HEK293 (cell line): ENCODE results near the gene DIS3L2.

Experiments used
- CTCF ChIA-PET: fragments of 350-600 bp; formaldehyde crosslinking; extraction: SDS; loops from one replicate; lab custom pipeline; 2021; ENCODE audit warnings: antibody characterized with exemption; lab: Yijun Ruan, JAX
- POLR2A ChIA-PET: fragments of 300-600 bp; formaldehyde crosslinking; extraction: SDS; loops from one replicate; lab custom pipeline; 2020; ENCODE audit warnings: antibody characterized with exemption, inconsistent platforms; lab: Yijun Ruan, JAX
- H3K27ac ChIP-seq: fragments of 200-500 bp; sonication (Bioruptor generic); 2 replicates; pipeline ENCODE4 v1.5.1; 2014; ENCODE audit warnings: low read depth, low read length, control low read depth, inconsistent platforms; ENCODE audit errors: extremely low read depth
- H3K36me3 ChIP-seq, 2 experiments: fragments of 200-500 bp in 1 of 2; sonication (Bioruptor generic) in 1 of 2; 1 replicate in 1 of 2; 2 replicates in 1 of 2; pipeline ENCODE4 v1.5.1; 2014 to 2017; ENCODE audit warnings: inconsistent platforms in 2 of 2, low read length in 2 of 2; ENCODE audit not compliant: control insufficient read depth in 2 of 2, insufficient read depth in 1 of 2
- H3K4me1 ChIP-seq: fragments of 200-500 bp; sonication (Bioruptor generic); 2 replicates; pipeline ENCODE4 v1.5.1; 2014; ENCODE audit warnings: mild to moderate bottlenecking, low read length, inconsistent platforms; ENCODE audit not compliant: control insufficient read depth, insufficient read depth
- H3K4me3 ChIP-seq: 2 replicates; pipeline ENCODE4 v1.5.1; 2011; ENCODE audit warnings: low read depth, mild to moderate bottlenecking, control low read depth, low read length, moderate library complexity
- H3K9me3 ChIP-seq: fragments of 200-500 bp; sonication (Bioruptor generic); 2 replicates; pipeline ENCODE4 v1.5.1; 2014; ENCODE audit warnings: low read depth, low read length, inconsistent platforms; ENCODE audit not compliant: control insufficient read depth, insufficient read depth
- GLI2 ChIP-seq: fragments of 450-650 bp; formaldehyde crosslinking; IDR thresholded peaks from 2 replicates; pipeline ENCODE4; 2017; ENCODE audit warnings: missing biosample characterization, missing genetic modification characterization, low read depth, borderline replicate concordance
- HOXA7 ChIP-seq: sonication (generic); formaldehyde crosslinking; IDR thresholded peaks from 2 replicates; pipeline ENCODE4 v1.8.1; 2022; ENCODE audit warnings: missing genetic modification reagents, borderline replicate concordance
- KLF9 ChIP-seq: fragments of 450-650 bp; formaldehyde crosslinking; IDR thresholded peaks from 2 replicates; pipeline ENCODE4 v1.5.1; 2016; ENCODE audit warnings: missing biosample characterization, missing genetic modification characterization, low read depth
- OVOL3 ChIP-seq: fragments of 450-650 bp; formaldehyde crosslinking; IDR thresholded peaks from 2 replicates; pipeline ENCODE4 v1.5.1; 2016; ENCODE audit warnings: missing biosample characterization, missing genetic modification characterization
- PRDM1 ChIP-seq: fragments of 450-650 bp; formaldehyde crosslinking; IDR thresholded peaks from 2 replicates; pipeline ENCODE4; 2016; ENCODE audit warnings: missing biosample characterization, missing genetic modification characterization
- SCRT2 ChIP-seq: fragments of 450-650 bp; formaldehyde crosslinking; IDR thresholded peaks from 2 replicates; pipeline ENCODE4 v1.5.1; 2016; ENCODE audit warnings: missing biosample characterization, missing genetic modification characterization
- SP2 ChIP-seq: fragments of 450-650 bp; formaldehyde crosslinking; IDR thresholded peaks from 2 replicates; pipeline ENCODE4 v1.5.1; 2016; ENCODE audit warnings: missing biosample characterization, missing genetic modification characterization
- TRIM28 ChIP-seq: IDR thresholded peaks from 2 replicates; pipeline ENCODE4 v1.6.1; 2011; ENCODE audit warnings: low read length, control low read depth, borderline replicate concordance
- ZBTB8A ChIP-seq: fragments of 450-650 bp; formaldehyde crosslinking; IDR thresholded peaks from 2 replicates; pipeline ENCODE4 v1.5.1; 2016; ENCODE audit warnings: missing biosample characterization, missing genetic modification characterization
- ZNF114 ChIP-seq: fragments of 450-650 bp; formaldehyde crosslinking; IDR thresholded peaks from 2 replicates; pipeline ENCODE4 v1.5.0; 2017; ENCODE audit warnings: missing biosample characterization, missing genetic modification characterization
- ZNF140 ChIP-seq: fragments of 450-650 bp; formaldehyde crosslinking; IDR thresholded peaks from 2 replicates; pipeline ENCODE4 v1.5.1; 2016; ENCODE audit warnings: missing biosample characterization, missing genetic modification characterization
- ZNF16 ChIP-seq: fragments of 450-650 bp; formaldehyde crosslinking; IDR thresholded peaks from 2 replicates; pipeline ENCODE4 v1.5.1; 2016; ENCODE audit warnings: low read depth, missing biosample characterization, missing genetic modification characterization
- ZNF169 ChIP-seq: fragments of 450-650 bp; formaldehyde crosslinking; IDR thresholded peaks from 2 replicates; pipeline ENCODE4 v1.5.1; 2016; ENCODE audit warnings: missing biosample characterization, missing genetic modification characterization
- ZNF416 ChIP-seq: fragments of 450-650 bp; formaldehyde crosslinking; IDR thresholded peaks from 2 replicates; pipeline ENCODE4 v1.5.1; 2016; ENCODE audit warnings: missing biosample characterization, missing genetic modification characterization
- ZNF48 ChIP-seq: fragments of 450-650 bp; formaldehyde crosslinking; IDR thresholded peaks from 2 replicates; pipeline ENCODE4 v1.5.1; 2016; ENCODE audit warnings: missing biosample characterization, missing genetic modification characterization
- ZNF600 ChIP-seq: fragments of 450-650 bp; formaldehyde crosslinking; IDR thresholded peaks from 2 replicates; pipeline ENCODE4 v1.5.1; 2016; ENCODE audit warnings: missing biosample characterization, missing genetic modification characterization
- ZNF629 ChIP-seq: fragments of 450-650 bp; formaldehyde crosslinking; IDR thresholded peaks from 2 replicates; pipeline ENCODE4 v1.5.1; 2017; ENCODE audit warnings: missing biosample characterization, missing genetic modification characterization
- ZNF777 ChIP-seq: fragments of 450-650 bp; formaldehyde crosslinking; IDR thresholded peaks from 2 replicates; pipeline ENCODE4 v1.5.1; 2017; ENCODE audit warnings: missing biosample characterization, missing genetic modification characterization, borderline replicate concordance
- TF ChIP-seq, protein P1 (sequence below): fragments of 450-650 bp; formaldehyde crosslinking; IDR thresholded peaks from 2 replicates; pipeline ENCODE4 v1.5.1; 2016; ENCODE audit warnings: missing biosample characterization, missing genetic modification characterization
- TF ChIP-seq, protein P2 (sequence below): fragments of 450-650 bp; formaldehyde crosslinking; conservative IDR thresholded peaks from 2 replicates; pipeline ENCODE4 v1.5.1; 2016; ENCODE audit warnings: low read depth, missing biosample characterization, missing genetic modification characterization
- TF ChIP-seq, protein P3 (sequence below): fragments of 450-650 bp; formaldehyde crosslinking; IDR thresholded peaks from 2 replicates; pipeline ENCODE4 v1.5.1; 2016; ENCODE audit warnings: missing biosample characterization, missing genetic modification characterization
- TF ChIP-seq, protein P4 (sequence below): fragments of 450-650 bp; formaldehyde crosslinking; IDR thresholded peaks from 2 replicates; pipeline ENCODE4 v1.5.1; 2016; ENCODE audit warnings: missing biosample characterization, missing genetic modification characterization
- TF ChIP-seq, protein P5 (sequence below): fragments of 450-650 bp; IDR thresholded peaks from 2 replicates; pipeline ENCODE4 v1.5.1; 2018; ENCODE audit warnings: missing biosample characterization, missing genetic modification characterization
- TF ChIP-seq, protein P6 (sequence below): fragments of 450-650 bp; formaldehyde crosslinking; IDR thresholded peaks from 2 replicates; pipeline ENCODE4 v1.5.1; 2016; ENCODE audit warnings: missing biosample characterization, missing genetic modification characterization

The DIS3L2 gene, protein sequence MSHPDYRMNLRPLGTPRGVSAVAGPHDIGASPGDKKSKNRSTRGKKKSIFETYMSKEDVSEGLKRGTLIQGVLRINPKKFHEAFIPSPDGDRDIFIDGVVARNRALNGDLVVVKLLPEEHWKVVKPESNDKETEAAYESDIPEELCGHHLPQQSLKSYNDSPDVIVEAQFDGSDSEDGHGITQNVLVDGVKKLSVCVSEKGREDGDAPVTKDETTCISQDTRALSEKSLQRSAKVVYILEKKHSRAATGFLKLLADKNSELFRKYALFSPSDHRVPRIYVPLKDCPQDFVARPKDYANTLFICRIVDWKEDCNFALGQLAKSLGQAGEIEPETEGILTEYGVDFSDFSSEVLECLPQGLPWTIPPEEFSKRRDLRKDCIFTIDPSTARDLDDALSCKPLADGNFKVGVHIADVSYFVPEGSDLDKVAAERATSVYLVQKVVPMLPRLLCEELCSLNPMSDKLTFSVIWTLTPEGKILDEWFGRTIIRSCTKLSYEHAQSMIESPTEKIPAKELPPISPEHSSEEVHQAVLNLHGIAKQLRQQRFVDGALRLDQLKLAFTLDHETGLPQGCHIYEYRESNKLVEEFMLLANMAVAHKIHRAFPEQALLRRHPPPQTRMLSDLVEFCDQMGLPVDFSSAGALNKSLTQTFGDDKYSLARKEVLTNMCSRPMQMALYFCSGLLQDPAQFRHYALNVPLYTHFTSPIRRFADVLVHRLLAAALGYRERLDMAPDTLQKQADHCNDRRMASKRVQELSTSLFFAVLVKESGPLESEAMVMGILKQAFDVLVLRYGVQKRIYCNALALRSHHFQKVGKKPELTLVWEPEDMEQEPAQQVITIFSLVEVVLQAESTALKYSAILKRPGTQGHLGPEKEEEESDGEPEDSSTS

DNA sequence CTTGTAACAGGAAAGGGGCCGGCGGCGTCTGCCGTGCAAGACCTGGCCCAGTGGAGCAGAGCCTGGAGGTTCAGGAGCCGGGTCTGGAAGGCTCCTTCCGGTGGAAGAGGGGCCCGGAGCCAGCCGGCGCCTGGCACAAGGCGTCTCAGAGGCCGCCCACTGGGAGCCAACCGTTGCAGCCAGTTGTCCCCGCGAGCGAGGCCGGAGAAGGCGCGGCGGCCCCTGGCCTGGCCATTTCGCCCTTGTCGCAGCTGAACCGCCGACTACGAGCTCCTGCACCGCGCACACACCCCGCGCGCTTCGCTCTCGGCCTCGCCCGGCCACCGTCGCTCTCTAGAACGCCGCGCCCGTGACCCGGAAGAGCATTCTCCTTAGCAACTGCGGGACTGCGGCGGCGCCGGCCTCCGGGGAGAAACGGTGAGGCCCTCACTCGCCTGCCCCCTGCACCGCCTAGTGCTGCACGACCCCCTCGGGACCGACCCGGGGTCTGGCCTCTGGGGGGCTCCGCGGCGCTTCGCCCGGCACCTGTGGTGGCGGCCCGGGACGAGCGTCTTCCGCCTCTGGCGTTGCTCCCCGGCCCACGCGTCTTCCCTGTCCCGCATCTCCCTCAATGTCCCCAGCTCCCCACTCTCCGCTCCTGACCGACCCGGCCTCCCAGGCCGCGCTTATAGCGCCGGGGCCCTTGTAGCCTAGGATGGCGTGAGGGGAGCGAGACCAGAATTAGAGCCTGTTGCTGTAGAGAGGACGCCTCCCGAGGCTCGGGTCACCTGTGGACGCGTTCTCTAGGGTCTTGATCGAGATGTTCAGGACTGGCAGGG is at the start of gene DIS3L2:
Gene DIS3L2, plus strand, starts transcription at position 365 of the 818 bp plus-strand sequence. CDS start 53,215 bp downstream, outside the sequence.
- Histone ChIP-seq H3K4me3 (peak within 1 kb of the TSS; percentile 77), H3K9me3 (no peaks in the 10 kb centered on the region), H3K4me1 (peaks cover 4% of the 10 kb centered on the region; the same call in 1 of the 2 replicates), H3K27ac (peak within 1 kb of the TSS; percentile 84), H3K36me3 (no peaks in the 10 kb centered on the region; a peak in 1 of 3 replicates)
- ChIA-PET POLR2A (interaction anchor here (0.6 to 1.4 kb wide), 7 partner anchors 13 to 253 kb away, joined by 3 to 6 read pairs (median 3); partner anchors contain the start of gene PTMA), CTCF (interaction anchor here (1.0 kb wide), 1 partner anchor 142 kb away, joined by 3 read pairs; no protein-coding TSS in a partner anchor)
- TF ChIP-seq ZNF600 (tag by site-specific recombination) (peak; percentile 95), PRDM1 (tag by site-specific recombination) (no peak), ZNF416 (tag by site-specific recombination) (no peak), ZNF16 (tag by site-specific recombination) (no peak), TRIM28 (no peak; the same call in 1 of the 2 replicates), GLI2 (tag by site-specific recombination) (no peak), KLF9 (tag by site-specific recombination) (peak; percentile 49; the same call in 1 of the 2 replicates), ZNF777 (tag by site-specific recombination) (no peak), OVOL3 (no peak), ZNF169 (tag by site-specific recombination) (no peak), ZNF114 (tag by site-specific recombination) (no peak), SP2 (peak; percentile 69), ZNF48 (tag by site-specific recombination) (no peak), ZBTB8A (tag by site-specific recombination) (peak; percentile 95), ZNF140 (tag by site-specific recombination) (no peak), HOXA7 (CRISPR knock-in tag) (no peak), SCRT2 (tag by site-specific recombination) (peak; percentile 97), ZNF629 (tag by site-specific recombination) (peak; percentile 43; the same call in 1 of the 2 replicates)
- TF ChIP-seq, protein P1, sequence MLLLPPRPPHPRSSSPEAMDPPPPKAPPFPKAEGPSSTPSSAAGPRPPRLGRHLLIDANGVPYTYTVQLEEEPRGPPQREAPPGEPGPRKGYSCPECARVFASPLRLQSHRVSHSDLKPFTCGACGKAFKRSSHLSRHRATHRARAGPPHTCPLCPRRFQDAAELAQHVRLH (tag by site-specific recombination), result 0 out of 2 replicates have a peak, but pooled peaks have one; percentile 75
- TF ChIP-seq, protein P2, sequence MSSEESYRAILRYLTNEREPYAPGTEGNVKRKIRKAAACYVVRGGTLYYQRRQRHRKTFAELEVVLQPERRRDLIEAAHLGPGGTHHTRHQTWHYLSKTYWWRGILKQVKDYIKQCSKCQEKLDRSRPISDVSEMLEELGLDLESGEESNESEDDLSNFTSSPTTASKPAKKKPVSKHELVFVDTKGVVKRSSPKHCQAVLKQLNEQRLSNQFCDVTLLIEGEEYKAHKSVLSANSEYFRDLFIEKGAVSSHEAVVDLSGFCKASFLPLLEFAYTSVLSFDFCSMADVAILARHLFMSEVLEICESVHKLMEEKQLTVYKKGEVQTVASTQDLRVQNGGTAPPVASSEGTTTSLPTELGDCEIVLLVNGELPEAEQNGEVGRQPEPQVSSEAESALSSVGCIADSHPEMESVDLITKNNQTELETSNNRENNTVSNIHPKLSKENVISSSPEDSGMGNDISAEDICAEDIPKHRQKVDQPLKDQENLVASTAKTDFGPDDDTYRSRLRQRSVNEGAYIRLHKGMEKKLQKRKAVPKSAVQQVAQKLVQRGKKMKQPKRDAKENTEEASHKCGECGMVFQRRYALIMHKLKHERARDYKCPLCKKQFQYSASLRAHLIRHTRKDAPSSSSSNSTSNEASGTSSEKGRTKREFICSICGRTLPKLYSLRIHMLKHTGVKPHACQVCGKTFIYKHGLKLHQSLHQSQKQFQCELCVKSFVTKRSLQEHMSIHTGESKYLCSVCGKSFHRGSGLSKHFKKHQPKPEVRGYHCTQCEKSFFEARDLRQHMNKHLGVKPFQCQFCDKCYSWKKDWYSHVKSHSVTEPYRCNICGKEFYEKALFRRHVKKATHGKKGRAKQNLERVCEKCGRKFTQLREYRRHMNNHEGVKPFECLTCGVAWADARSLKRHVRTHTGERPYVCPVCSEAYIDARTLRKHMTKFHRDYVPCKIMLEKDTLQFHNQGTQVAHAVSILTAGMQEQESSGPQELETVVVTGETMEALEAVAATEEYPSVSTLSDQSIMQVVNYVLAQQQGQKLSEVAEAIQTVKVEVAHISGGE (tag by site-specific recombination), result peak; percentile 96
- TF ChIP-seq, protein P3, sequence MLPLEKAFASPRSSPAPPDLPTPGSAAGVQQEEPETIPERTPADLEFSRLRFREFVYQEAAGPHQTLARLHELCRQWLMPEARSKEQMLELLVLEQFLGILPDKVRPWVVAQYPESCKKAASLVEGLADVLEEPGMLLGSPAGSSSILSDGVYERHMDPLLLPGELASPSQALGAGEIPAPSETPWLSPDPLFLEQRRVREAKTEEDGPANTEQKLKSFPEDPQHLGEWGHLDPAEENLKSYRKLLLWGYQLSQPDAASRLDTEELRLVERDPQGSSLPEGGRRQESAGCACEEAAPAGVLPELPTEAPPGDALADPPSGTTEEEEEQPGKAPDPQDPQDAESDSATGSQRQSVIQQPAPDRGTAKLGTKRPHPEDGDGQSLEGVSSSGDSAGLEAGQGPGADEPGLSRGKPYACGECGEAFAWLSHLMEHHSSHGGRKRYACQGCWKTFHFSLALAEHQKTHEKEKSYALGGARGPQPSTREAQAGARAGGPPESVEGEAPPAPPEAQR (tag by site-specific recombination), result no peak
- TF ChIP-seq, protein P4, sequence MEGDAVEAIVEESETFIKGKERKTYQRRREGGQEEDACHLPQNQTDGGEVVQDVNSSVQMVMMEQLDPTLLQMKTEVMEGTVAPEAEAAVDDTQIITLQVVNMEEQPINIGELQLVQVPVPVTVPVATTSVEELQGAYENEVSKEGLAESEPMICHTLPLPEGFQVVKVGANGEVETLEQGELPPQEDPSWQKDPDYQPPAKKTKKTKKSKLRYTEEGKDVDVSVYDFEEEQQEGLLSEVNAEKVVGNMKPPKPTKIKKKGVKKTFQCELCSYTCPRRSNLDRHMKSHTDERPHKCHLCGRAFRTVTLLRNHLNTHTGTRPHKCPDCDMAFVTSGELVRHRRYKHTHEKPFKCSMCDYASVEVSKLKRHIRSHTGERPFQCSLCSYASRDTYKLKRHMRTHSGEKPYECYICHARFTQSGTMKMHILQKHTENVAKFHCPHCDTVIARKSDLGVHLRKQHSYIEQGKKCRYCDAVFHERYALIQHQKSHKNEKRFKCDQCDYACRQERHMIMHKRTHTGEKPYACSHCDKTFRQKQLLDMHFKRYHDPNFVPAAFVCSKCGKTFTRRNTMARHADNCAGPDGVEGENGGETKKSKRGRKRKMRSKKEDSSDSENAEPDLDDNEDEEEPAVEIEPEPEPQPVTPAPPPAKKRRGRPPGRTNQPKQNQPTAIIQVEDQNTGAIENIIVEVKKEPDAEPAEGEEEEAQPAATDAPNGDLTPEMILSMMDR, result peak; percentile 95
- TF ChIP-seq, protein P5, sequence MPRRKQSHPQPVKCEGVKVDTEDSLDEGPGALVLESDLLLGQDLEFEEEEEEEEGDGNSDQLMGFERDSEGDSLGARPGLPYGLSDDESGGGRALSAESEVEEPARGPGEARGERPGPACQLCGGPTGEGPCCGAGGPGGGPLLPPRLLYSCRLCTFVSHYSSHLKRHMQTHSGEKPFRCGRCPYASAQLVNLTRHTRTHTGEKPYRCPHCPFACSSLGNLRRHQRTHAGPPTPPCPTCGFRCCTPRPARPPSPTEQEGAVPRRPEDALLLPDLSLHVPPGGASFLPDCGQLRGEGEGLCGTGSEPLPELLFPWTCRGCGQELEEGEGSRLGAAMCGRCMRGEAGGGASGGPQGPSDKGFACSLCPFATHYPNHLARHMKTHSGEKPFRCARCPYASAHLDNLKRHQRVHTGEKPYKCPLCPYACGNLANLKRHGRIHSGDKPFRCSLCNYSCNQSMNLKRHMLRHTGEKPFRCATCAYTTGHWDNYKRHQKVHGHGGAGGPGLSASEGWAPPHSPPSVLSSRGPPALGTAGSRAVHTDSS (tag by site-specific recombination), result no peak
- TF ChIP-seq, protein P6, sequence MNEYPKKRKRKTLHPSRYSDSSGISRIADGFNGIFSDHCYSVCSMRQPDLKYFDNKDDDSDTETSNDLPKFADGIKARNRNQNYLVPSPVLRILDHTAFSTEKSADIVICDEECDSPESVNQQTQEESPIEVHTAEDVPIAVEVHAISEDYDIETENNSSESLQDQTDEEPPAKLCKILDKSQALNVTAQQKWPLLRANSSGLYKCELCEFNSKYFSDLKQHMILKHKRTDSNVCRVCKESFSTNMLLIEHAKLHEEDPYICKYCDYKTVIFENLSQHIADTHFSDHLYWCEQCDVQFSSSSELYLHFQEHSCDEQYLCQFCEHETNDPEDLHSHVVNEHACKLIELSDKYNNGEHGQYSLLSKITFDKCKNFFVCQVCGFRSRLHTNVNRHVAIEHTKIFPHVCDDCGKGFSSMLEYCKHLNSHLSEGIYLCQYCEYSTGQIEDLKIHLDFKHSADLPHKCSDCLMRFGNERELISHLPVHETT, result no peak
